ENCODE results near the gene THSD7A.

Gene THSD7A

DNA sequence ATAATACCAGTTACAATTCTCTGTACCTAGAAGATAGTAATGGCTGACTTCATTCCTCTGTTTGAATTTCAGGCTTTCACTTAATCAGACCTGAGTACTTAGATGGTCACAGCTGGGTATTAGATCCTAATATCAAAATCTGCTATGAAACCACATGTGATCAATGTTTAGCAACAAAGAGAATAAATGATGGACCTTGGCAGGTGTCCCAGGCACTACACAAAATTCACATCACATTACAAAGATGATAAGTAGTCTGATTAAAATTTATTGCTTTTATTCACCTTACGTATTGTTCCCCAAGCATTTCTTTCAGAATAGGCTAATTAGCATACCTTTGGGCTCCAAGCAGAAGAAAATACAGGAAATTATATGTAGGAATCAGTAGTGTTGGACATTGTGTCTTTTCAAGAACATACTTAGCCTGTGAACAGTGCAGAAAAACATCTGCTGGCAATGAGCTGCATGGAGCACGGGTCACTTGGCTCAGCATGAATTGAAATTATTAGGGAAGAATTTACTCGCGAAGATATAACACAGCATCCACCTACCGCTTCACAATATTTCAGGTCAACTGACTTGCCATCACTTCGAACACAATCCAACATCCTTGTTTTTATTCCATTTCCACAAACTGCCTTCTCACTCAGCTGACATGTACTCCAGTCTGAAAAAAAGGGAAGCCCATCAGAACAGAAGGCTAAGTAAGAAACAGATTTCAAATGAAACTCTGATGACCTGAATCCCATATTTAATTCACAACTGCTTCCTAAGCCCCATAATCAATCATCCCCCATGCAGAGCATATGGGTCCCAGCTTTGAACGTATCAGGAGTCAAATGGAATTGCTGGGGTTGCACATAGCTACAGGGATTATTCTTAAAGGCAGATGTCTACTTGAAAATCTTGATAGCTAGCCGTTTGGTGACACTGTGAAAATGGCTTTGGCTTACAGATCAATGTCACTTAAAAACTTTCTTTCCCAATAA lies 421.0 kb downstream of the THSD7A start:
- no peak overlapping the region for H3K4me3 Mint-ChIP-seq
- H3K9me3 Mint-ChIP-seq, result no peaks in the 10 kb centered on the region
- H3K27me3 Mint-ChIP-seq (ENCODE audit: low read depth), result no peaks in the 10 kb centered on the region
- no peak overlapping the region for H3K27ac Mint-ChIP-seq
- no peaks in the 10 kb centered on the region for H3K36me3 Mint-ChIP-seq (ENCODE audit: low read depth)
- no peaks in the 10 kb centered on the region for H3K4me1 Mint-ChIP-seq (ENCODE audit: low read depth)

DNA sequence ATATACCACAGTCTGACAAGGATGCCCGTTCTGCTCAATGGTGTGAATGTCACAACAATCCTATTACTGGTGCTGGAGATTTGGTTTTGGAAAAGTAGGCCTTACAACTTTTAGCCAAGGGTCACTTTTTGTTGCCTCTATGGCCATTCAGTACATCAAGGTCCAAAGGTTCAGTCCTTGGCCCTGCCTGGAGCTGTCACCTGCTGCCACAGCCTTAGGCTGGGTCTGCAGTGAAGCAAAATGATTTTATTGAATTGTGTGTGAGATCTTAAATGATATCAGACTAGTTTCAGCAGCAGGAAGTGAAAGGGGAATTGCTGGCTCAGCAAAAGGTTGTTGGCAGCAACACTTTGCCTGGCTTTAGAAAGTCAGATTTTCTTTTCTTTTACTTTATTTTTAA lies 427.6 kb downstream of the THSD7A start:
- no peaks in the 10 kb centered on the region for H3K36me3 Mint-ChIP-seq (ENCODE audit: low read depth)

DNA sequence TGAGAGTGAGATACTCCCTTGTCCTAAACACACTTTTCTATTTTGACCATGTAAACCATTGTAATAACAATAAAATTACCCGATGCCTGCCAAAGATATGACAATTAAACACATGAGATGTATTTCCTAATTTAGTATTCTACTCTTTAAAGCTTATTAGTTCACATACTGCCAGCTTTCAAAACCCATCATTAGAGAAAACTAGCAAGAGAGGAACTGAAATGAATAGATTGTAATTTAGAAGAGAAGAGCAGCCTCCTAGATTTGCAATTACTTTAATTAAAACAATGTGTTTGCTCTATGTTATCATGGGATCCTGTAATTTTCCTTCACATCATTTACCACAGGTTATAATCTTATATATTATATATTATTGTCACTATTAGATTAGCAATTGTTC lies 428.2 kb downstream of the THSD7A start:
- Mint-ChIP-seq H3K4me3 (no peak overlapping the region), H3K4me1 (ENCODE audit: low read depth) (no peaks in the 10 kb centered on the region), H3K27me3 (ENCODE audit: low read depth) (no peaks in the 10 kb centered on the region), H3K36me3 (ENCODE audit: low read depth) (no peaks in the 10 kb centered on the region), H3K9me3 (peaks cover 6% of the 10 kb centered on the region), H3K27ac (no peak overlapping the region)

More for the DNA sequence above, 427.6 kb downstream of the THSD7A start:
- no peak overlapping the region for H3K4me3 Mint-ChIP-seq
- H3K27me3 Mint-ChIP-seq (ENCODE audit: low read depth), result no peaks in the 10 kb centered on the region
- H3K4me1 Mint-ChIP-seq (ENCODE audit: low read depth), result no peaks in the 10 kb centered on the region
- no peak overlapping the region for H3K27ac Mint-ChIP-seq
- peaks cover 5% of the 10 kb centered on the region for H3K9me3 Mint-ChIP-seq

DNA sequence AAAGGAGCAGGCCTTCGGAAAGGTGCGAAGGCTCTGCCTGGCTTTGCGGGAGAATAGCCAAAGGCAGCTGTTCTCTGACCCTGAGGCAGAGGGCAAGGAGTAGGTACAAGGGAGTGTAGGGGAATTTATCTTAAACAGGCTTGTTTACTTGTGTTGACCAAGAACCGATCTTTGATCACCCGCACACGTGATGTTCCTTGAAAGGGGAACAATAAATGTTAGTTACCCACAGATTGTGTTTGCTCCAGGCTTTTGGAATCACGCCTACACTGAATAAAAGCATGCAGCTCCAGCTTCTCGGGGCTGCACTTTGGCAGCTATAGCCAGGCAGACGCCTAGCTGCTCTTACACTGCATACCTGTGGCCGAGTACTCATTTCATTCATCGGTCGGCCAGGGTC lies 437.6 kb downstream of the THSD7A start:
- H3K4me1 Mint-ChIP-seq (ENCODE audit: low read depth), result no peaks in the 10 kb centered on the region
- H3K4me3 Mint-ChIP-seq, result no peak overlapping the region
- H3K27ac Mint-ChIP-seq, result no peak overlapping the region
- peaks cover 9% of the 10 kb centered on the region for H3K9me3 Mint-ChIP-seq
- H3K27me3 Mint-ChIP-seq (ENCODE audit: low read depth), result no peaks in the 10 kb centered on the region
- H3K36me3 Mint-ChIP-seq (ENCODE audit: low read depth), result no peaks in the 10 kb centered on the region

DNA sequence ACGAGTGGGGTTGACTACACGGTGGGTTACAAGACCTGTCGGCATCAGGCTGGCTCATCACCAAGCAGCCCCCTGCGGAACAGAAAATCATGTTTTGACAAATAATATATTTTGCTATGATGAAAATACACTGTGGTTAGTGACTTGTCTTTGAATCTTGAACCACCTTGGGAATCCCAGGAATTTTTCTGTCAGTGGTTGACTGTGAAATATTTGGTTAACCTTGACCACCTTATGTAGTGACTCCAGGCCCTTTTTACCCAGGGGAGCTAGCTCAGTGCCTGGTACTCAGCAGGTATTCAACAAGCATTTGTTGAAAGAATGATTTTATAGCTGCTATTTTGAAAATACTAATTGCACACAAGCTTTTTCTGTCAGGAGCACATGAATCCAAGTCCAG lies 452.4 kb downstream of the THSD7A start:
- Mint-ChIP-seq H3K27me3 (ENCODE audit: low read depth) (no peaks in the 10 kb centered on the region), H3K4me1 (ENCODE audit: low read depth) (no peaks in the 10 kb centered on the region), H3K4me3 (no peak overlapping the region), H3K9me3 (no peaks in the 10 kb centered on the region), H3K36me3 (ENCODE audit: low read depth) (no peaks in the 10 kb centered on the region), H3K27ac (no peak overlapping the region)

DNA sequence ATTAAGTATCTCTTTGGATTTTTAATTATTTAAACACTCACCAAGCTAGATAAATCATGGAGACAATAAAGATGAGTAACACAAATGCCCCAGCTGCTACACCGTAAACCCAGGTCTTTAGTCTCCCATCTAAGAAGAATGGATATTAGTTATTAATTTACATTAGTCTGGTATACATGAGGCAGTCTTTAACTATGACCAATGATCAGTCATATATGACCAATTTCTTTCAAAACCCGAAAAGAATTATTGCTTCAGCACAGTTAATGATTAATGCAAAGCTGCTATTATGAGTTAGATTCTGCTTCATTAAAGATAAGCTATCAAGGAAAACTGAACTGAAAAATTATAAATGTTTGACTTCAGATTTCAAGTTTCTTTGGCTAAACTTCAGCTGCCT lies 455.5 kb downstream of the THSD7A start:
- Mint-ChIP-seq H3K4me1 (ENCODE audit: low read depth) (no peaks in the 10 kb centered on the region), H3K27ac (no peak overlapping the region), H3K4me3 (no peak overlapping the region), H3K27me3 (ENCODE audit: low read depth) (no peaks in the 10 kb centered on the region), H3K9me3 (no peaks in the 10 kb centered on the region), H3K36me3 (ENCODE audit: low read depth) (no peaks in the 10 kb centered on the region)

DNA sequence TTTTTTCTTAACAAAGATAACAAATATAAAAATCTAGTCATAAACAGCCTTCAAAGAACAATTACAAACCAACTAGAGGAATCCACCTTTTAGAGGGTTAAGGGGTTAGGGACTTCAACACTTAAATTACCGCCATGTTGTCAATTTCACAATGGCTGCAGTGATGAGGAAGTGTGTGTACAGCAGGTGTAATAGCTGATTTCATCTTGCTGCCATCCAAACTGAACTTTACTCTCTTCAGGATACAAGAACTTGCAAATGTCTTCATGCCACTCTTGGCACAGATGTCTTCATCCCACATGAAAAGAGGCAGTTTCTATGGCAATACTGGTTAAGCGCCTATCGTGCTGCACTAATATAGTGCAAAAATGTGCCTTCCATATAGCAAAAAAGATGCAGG lies 457.4 kb downstream of the THSD7A start:
- no peaks in the 10 kb centered on the region for H3K36me3 Mint-ChIP-seq (ENCODE audit: low read depth)
- H3K4me3 Mint-ChIP-seq, result no peak overlapping the region
- no peaks in the 10 kb centered on the region for H3K27me3 Mint-ChIP-seq (ENCODE audit: low read depth)
- H3K4me1 Mint-ChIP-seq (ENCODE audit: low read depth), result no peaks in the 10 kb centered on the region
- no peaks in the 10 kb centered on the region for H3K9me3 Mint-ChIP-seq
- no peak overlapping the region for H3K27ac Mint-ChIP-seq

DNA sequence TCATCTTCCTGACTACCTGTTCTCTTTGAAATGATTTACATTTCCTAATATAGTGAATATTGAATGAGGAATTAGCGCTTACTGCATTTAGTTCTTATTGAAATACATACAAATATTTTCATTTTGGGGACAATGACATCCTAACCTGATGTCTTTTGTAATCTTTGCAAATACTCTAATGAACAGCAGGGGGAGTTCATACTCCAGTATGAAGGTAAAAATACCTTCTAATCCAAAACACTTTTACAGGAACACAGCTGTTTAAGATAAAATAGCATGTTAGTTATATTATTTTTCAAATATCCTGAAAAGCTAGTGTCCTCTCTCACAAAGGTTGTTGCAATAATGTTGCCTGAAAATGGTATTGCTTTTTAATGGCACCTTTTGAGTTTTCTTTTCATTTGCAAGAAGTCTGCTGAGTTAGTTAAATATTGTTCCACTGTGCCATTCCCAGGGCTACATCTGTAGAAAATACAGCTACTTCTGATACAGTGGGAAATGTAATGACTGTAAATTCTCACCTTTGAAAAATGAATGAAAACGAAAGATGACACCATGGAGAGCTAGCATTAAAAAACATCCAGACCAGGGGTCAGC lies 458.4 kb downstream of the THSD7A start:
- no peaks in the 10 kb centered on the region for H3K9me3 Mint-ChIP-seq
- H3K27ac Mint-ChIP-seq, result no peak overlapping the region
- H3K4me3 Mint-ChIP-seq, result no peak overlapping the region
- H3K36me3 Mint-ChIP-seq (ENCODE audit: low read depth), result no peaks in the 10 kb centered on the region
- H3K27me3 Mint-ChIP-seq (ENCODE audit: low read depth), result no peaks in the 10 kb centered on the region
- no peaks in the 10 kb centered on the region for H3K4me1 Mint-ChIP-seq (ENCODE audit: low read depth)

DNA sequence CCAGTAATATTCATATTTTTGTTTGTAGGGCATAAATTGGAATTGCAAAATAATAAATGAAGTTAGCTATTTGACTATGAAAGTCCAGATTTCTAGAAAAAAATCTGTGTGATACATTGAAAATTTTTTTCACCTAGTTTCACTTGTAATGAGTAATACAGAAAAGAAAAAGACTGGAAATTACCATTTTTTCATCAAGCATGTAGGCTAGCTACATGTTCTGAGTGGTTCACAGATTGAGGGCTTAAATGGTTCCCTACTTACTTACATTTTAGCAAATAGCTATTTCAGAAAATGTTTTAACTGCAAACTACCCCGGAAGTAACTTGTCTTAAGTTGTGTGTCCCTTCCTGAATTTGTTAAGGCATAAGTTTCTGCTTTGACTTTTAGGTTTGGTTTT lies 462.3 kb downstream of the THSD7A start:
- H3K27me3 Mint-ChIP-seq (ENCODE audit: low read depth), result no peaks in the 10 kb centered on the region
- no peaks in the 10 kb centered on the region for H3K4me1 Mint-ChIP-seq (ENCODE audit: low read depth)
- H3K27ac Mint-ChIP-seq, result no peak overlapping the region
- no peak overlapping the region for H3K4me3 Mint-ChIP-seq
- H3K36me3 Mint-ChIP-seq (ENCODE audit: low read depth), result no peaks in the 10 kb centered on the region
- H3K9me3 Mint-ChIP-seq, result no peaks in the 10 kb centered on the region

DNA sequence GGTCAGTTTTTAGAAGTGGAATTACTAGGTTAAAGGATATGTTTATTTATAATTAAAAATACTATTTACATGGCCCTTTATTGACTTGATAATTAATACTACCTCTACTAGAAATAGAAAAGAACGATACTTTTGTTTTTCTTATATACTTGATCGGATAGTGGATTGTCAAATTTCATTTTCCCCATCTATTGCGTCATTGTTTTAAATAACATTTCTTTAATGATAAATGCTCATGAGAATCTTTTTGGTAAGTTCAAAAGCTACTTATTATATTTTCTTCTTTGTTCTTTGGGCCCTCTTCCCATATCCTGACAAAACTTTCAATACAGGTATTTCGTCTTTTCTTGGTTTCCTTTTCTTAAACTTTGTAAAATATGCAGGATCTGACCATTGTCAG lies 465.9 kb downstream of the THSD7A start:
- H3K9me3 Mint-ChIP-seq, result no peaks in the 10 kb centered on the region
- H3K4me3 Mint-ChIP-seq, result no peak overlapping the region
- H3K4me1 Mint-ChIP-seq (ENCODE audit: low read depth), result no peaks in the 10 kb centered on the region
- no peaks in the 10 kb centered on the region for H3K27me3 Mint-ChIP-seq (ENCODE audit: low read depth)
- H3K36me3 Mint-ChIP-seq (ENCODE audit: low read depth), result no peaks in the 10 kb centered on the region
- no peak overlapping the region for H3K27ac Mint-ChIP-seq

DNA sequence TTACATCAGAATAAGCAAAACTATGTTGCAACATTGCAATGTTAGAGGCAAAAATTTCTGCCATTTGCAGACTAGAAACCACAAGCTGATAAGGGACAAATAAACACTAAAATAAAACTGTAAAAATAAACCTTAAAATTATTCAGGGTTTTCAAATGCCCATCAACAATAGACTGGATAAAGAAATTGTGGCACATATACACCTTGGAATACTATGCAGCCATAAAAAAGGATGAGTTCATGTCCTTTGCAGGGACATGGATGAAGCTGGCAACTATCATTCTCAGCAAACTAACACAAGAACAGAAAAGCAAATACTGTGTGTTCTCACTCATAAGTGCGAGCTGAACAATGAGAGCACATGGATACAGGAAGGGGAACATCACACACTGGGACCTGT lies 473.4 kb downstream of the THSD7A start:
- Mint-ChIP-seq H3K36me3 (ENCODE audit: low read depth) (no peaks in the 10 kb centered on the region), H3K4me1 (ENCODE audit: low read depth) (no peaks in the 10 kb centered on the region), H3K4me3 (no peak overlapping the region), H3K9me3 (no peaks in the 10 kb centered on the region), H3K27ac (no peak overlapping the region), H3K27me3 (ENCODE audit: low read depth) (no peaks in the 10 kb centered on the region)

DNA sequence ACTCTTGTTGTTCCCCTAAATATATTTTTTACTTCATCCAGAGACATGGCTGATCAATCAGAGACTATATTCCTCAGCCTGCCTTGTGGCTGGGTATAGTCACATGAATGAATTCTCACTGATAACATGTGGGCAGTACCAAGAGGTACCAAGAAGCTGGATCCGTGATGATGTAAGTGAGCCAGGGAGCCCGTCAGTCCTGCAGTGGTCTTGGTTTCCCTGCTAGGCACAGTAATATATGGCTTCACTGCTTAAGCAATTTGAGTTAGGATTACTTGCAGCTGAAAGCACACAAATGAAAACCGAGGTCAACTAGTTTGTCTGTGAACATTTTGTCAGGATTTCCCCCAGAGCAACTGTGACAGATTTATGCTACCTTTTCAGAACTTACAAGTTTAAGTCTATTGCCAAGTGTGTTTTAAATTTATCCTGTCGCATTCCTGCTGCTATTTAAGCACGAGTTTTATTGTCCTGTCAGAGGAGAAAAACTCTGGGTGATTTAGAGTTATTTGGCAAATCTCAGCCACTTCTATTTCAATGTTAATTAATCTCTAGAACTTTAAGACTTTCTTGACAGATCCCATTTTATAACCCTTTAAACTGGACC lies 476.5 kb downstream of the THSD7A start:
- Mint-ChIP-seq H3K4me1 (ENCODE audit: low read depth) (no peaks in the 10 kb centered on the region), H3K27ac (no peak overlapping the region), H3K27me3 (ENCODE audit: low read depth) (no peaks in the 10 kb centered on the region), H3K4me3 (no peak overlapping the region), H3K36me3 (ENCODE audit: low read depth) (no peaks in the 10 kb centered on the region), H3K9me3 (no peaks in the 10 kb centered on the region)

DNA sequence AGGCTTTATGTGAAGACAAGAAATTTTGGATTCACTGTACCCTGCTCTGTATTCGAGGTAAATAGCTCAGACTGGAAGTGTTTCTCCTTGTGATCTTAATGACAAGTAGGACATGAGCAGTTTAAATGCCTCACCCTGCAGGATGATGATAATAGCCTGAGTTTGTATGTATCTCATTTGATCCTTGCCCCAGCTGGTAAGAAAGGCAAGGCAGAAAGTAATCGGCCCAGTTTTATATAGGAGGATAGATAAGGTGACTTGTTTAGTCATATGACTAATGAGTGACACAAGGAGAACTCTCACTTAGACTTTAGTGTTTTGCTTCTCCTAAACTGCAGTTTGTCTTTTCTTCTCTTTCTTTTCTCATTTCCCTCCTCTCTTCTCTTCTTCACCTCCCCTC lies 485.7 kb downstream of the THSD7A start:
- Mint-ChIP-seq H3K27me3 (ENCODE audit: low read depth) (peaks cover 8% of the 10 kb centered on the region), H3K36me3 (ENCODE audit: low read depth) (no peaks in the 10 kb centered on the region), H3K4me1 (ENCODE audit: low read depth) (peaks cover 2% of the 10 kb centered on the region), H3K9me3 (no peaks in the 10 kb centered on the region), H3K4me3 (no peak overlapping the region), H3K27ac (no peak overlapping the region)

DNA sequence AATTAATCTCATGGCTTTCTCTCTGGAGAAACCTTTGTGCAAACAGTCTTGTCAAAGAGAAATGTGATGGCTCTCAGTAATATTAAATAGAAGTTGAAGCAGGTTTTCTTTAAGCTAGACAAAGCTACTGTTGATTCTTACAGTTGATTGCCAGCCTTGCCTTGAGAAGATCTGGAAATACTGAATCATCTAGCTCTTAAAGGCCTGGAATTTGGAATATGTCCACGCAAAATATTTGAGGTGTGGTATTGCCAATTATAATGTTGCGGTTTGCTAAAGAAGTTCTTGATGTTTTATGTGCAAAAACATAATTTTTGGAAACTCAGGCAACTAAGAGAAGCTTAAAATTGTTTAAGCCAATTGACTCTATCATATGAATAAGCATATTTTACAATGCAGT lies 486.4 kb downstream of the THSD7A start:
- H3K4me1 Mint-ChIP-seq (ENCODE audit: low read depth), result peaks cover 2% of the 10 kb centered on the region
- no peaks in the 10 kb centered on the region for H3K36me3 Mint-ChIP-seq (ENCODE audit: low read depth)
- no peaks in the 10 kb centered on the region for H3K9me3 Mint-ChIP-seq
- peaks cover 11% of the 10 kb centered on the region for H3K27me3 Mint-ChIP-seq (ENCODE audit: low read depth)
- no peak overlapping the region for H3K4me3 Mint-ChIP-seq
- H3K27ac Mint-ChIP-seq, result no peak overlapping the region

DNA sequence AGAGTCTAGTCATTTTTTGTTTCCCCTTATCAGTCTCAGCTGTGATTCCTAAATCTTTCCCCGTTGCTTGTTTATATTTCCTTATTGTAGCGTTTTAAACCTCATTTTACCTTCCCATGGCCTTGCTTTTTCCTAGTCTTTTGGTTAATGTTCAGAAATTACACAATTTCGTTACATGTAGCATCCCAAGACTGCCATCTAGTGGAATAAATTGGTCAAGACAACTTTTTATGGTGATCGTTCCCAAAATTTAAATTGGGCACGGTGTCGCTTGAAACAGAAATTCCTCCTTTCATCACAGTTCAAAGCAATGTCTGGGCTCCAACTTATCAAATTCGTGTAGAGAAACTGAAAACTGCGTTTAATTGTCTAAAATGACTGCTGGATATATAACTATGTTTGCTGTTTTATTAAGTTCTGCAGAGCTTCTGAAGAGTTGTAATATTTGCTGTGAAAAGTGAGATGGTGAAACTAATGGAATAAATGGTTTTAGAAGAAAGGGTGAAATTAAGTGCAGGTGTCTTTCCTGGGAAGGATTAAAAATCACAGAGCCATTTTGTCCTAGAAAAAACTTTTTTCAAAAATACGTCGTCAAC lies 488.1 kb downstream of the THSD7A start:
- no peak overlapping the region for H3K4me3 Mint-ChIP-seq
- no peaks in the 10 kb centered on the region for H3K9me3 Mint-ChIP-seq
- H3K36me3 Mint-ChIP-seq (ENCODE audit: low read depth), result no peaks in the 10 kb centered on the region
- H3K4me1 Mint-ChIP-seq (ENCODE audit: low read depth), result peaks cover 2% of the 10 kb centered on the region
- no peak overlapping the region for H3K27ac Mint-ChIP-seq
- H3K27me3 Mint-ChIP-seq (ENCODE audit: low read depth), result peaks cover 11% of the 10 kb centered on the region

All from T-helper 1 cell treated with Interleukin-12 subunit alpha and Interleukin-12 subunit beta and Interleukin-4 antibody, amounts not matched to agents 30 μg/mL and 1 μg/mL, for 36 hours (primary cell).